ENCODE results near the gene OLFM1.

OLFM1 gene

DNA sequence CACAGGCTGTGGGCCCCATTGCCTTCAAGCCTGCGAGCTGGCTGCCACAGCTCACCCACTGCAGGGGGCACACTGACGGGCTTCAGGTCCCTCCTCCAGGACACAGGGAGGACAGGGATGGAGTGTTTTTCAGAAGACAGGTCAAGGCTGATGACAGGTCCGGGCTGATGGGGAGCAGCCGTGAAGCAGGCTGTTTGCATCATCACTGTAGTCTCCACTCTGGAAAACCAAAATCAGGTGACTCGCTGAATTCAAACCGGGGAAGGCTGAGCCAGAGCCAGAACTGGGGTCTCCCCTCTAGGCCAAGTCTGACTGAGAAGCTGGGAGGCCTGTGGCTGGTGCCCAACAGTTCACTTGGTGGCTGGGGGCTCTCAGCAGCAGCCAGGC, 48.5 kb downstream of the OLFM1 start:
- Mint-ChIP-seq H3K9me3 (no peaks in the 10 kb centered on the region), H3K4me3 (no peak overlapping the region), H3K4me1 (ENCODE audit: low read depth in 2 of 2) (no peaks in the 10 kb centered on the region), H3K27me3 (peaks cover 24 to 55% of the 10 kb centered on the region in 2 donors), H3K27ac (no peak overlapping the region), H3K36me3 (ENCODE audit: insufficient read depth) (no peaks in the 10 kb centered on the region)
- no peak for ATAC-seq (replicated peaks)
- DNase-seq, result no peak

DNA sequence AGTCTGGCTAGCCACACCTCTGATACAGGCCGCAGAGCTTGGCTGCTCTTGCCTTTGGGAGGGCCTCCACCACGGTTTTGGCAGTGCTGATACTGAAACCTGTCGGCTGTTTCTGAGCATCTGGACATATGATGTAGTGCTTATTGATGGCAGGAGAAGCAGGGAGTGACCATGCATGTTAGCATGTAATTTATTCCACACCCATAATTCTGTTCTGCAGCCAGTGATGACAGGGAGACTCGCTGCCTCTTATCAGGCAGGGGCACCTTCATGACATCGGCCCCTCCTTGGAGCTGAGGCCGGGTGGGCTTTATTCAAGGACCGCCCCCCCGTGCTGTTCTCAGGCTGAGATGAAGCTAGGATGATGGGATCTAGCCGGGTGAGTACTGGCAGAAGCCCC, 49.0 kb downstream of the OLFM1 start:
- H3K36me3 Mint-ChIP-seq (ENCODE audit: insufficient read depth), result no peaks in the 10 kb centered on the region
- no peaks in the 10 kb centered on the region for H3K9me3 Mint-ChIP-seq
- DNase-seq (no peak), ATAC-seq (replicated peaks) (no peak)
- H3K27ac Mint-ChIP-seq, result no peak overlapping the region
- H3K4me1 Mint-ChIP-seq (ENCODE audit: low read depth in 2 of 2), result no peaks in the 10 kb centered on the region
- peaks cover 24 to 52% of the 10 kb centered on the region in 2 donors for H3K27me3 Mint-ChIP-seq
- H3K4me3 Mint-ChIP-seq, result no peak overlapping the region

DNA sequence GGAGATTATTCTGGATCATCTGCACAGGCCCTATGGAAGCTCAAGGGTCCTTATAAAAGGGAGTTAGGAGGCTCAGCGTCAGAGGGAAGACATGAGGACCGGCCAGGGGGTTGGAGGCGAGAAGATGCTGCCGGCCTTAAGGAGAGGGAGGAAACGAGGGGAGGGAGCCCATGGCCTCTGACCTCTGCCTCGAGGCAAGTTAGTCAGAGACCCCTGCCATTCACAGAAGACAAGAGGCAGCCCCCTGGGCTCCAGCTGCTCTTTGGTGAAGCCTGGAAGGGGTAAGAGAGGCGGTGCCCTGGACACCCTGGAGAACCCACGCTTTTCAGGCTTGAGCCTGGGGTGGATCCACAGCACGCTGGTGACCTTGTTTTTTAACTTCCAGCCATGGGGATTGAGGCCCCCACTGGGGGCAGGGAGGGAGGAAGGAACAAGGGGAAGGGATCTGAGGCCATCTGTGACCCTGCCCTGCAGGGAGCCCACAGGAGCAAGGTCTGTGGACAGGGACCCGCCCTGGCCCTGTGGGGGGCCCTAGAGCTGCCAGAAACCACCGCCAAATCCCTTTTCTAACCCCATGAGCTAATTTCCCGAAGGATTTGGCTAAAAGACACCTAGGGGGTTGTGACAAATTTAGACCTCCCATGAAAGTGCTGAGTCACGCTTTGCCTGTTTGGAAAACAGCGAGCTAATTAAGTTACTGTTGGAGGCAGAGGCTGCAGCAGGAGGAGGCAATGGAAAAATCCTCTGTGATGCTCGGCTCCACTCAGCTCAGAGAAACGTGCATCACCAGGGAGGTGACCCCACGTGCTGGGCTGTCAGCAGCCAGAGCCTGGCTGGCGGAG, 49.7 kb downstream of the OLFM1 start:
- no peaks in the 10 kb centered on the region for H3K36me3 Mint-ChIP-seq (ENCODE audit: insufficient read depth)
- DNase-seq, result no peak
- H3K9me3 Mint-ChIP-seq, result no peaks in the 10 kb centered on the region
- H3K27ac Mint-ChIP-seq, result no peak overlapping the region
- H3K27me3 Mint-ChIP-seq, result peaks cover 16 to 47% of the 10 kb centered on the region in 2 donors
- no peak overlapping the region for H3K4me3 Mint-ChIP-seq
- no peaks in the 10 kb centered on the region for H3K4me1 Mint-ChIP-seq (ENCODE audit: low read depth in 2 of 2)
- no peak for ATAC-seq (replicated peaks)

DNA sequence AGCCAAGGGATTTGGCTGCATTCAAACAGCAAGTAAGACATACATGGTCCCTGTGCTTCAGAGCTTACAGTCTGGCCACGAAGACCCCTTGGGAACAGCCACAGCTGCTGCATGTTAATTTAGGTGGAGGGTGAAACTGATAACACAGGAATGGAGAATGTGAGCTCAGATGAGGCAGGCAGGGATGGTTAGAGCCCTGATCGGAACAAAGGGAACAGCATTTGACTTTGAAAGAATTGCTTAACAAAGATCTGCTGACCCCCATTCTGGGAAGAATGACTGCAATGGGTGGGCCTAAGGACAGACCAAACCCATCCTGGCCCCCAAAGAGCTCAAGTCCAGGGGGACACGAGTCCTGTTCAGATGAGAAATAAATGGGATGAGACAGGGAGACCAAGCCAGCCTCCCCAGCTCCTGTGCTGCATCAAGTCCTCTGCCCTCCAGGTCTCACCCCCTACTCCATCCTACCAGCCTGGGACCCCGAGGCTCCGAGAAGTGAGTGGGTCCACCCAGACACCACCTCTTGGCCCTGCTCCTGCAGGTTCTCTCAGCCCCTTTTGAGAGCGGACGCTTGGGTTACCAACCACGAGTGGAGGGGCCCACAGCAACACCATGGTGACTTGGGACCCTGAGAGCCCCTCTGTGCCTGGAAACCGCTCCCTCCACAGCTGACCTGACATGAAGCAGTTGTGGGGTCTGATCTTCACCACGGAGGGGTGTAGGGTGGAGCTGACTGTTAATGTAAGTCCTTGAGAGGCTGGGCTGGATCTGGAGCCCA, 50.8 kb downstream of the OLFM1 start:
- no peak for DNase-seq
- Mint-ChIP-seq H3K27ac (no peak overlapping the region), H3K27me3 (peaks cover 6 to 36% of the 10 kb centered on the region in 2 donors), H3K9me3 (no peaks in the 10 kb centered on the region), H3K4me1 (ENCODE audit: low read depth in 2 of 2) (no peaks in the 10 kb centered on the region), H3K36me3 (ENCODE audit: insufficient read depth) (no peaks in the 10 kb centered on the region), H3K4me3 (no peak overlapping the region)
- no peak for ATAC-seq (replicated peaks)

- DNase-seq, result no peak
- Mint-ChIP-seq H3K27me3 (peaks cover 5 to 27% of the 10 kb centered on the region in 2 donors), H3K36me3 (ENCODE audit: insufficient read depth) (no peaks in the 10 kb centered on the region), H3K9me3 (no peaks in the 10 kb centered on the region), H3K4me3 (no peak overlapping the region), H3K27ac (no peak overlapping the region), H3K4me1 (ENCODE audit: low read depth in 2 of 2) (no peaks in the 10 kb centered on the region)
- ATAC-seq (replicated peaks), result no peak
Measured at GRCh38 chr9:135139366-135139959, 52.0 kb downstream of the OLFM1 start.

DNA sequence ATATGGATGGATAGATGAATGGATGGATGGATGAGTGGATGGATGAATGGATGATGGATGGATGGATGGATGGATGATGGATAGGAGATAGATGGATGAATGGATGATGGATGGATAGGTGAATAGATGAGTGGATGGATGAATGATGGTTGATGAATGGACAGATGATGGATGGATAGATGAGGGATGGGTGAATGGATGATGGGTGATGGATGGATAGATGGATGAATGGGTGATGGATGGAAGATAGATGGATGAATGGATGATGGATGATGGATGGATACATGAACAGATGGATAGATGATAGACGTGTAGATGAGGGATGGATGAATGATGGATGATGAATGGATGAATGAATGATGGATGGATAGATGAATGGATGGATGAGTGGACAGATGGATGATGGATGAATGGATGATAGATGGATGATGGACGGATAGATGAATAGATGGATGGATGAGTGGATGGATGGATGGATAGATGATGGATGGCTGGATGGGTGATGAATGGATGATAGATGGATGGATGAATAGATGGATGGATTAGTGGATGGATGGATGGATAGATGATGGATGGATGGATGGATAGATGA, 53.8 kb downstream of the OLFM1 start:
- Mint-ChIP-seq H3K36me3 (ENCODE audit: insufficient read depth) (no peaks in the 10 kb centered on the region), H3K4me3 (no peak overlapping the region), H3K27ac (no peak overlapping the region), H3K4me1 (ENCODE audit: low read depth in 2 of 2) (no peaks in the 10 kb centered on the region), H3K27me3 (peaks cover 15 to 23% of the 10 kb centered on the region in 2 donors), H3K9me3 (no peaks in the 10 kb centered on the region)
- ATAC-seq (replicated peaks) (no peak), DNase-seq (no peak)

GRCh38 chr9:135144581-135145170, 57.2 kb downstream of the OLFM1 start:
- Mint-ChIP-seq H3K27me3 (peaks cover 19 to 30% of the 10 kb centered on the region in 2 donors), H3K4me3 (no peak overlapping the region), H3K9me3 (no peaks in the 10 kb centered on the region), H3K4me1 (ENCODE audit: low read depth in 2 of 2) (no peaks in the 10 kb centered on the region), H3K36me3 (ENCODE audit: insufficient read depth) (no peaks in the 10 kb centered on the region), H3K27ac (no peak overlapping the region)
- DNase-seq (no peak), ATAC-seq (replicated peaks) (no peak)

DNA sequence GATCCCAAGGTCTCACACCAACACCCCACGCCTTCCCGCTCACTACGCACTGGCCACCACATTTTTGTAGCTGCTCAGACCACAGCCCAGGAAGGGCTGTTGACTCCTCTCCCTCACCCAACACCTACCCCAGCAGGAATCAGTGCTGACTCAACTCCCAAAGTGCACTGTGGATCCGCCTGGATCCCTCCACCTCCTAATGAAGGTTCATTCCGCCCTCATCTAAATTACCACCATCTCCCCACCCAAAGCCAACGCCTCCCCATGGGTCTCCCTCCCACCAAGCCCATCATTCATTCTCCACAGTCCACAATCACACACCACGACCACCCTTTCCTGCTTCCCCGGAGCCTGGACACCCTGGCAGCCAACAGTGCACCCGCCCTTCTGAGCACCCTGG, 57.8 kb downstream of the OLFM1 start:
- H3K4me1 Mint-ChIP-seq (ENCODE audit: low read depth in 2 of 2), result no peaks in the 10 kb centered on the region
- DNase-seq (no peak), ATAC-seq (replicated peaks) (no peak)
- no peaks in the 10 kb centered on the region for H3K9me3 Mint-ChIP-seq
- H3K27me3 Mint-ChIP-seq, result peaks cover 19 to 30% of the 10 kb centered on the region in 2 donors
- no peak overlapping the region for H3K27ac Mint-ChIP-seq
- H3K4me3 Mint-ChIP-seq, result no peak overlapping the region
- no peaks in the 10 kb centered on the region for H3K36me3 Mint-ChIP-seq (ENCODE audit: insufficient read depth)

- Mint-ChIP-seq H3K36me3 (ENCODE audit: insufficient read depth) (no peaks in the 10 kb centered on the region), H3K4me3 (no peak overlapping the region), H3K9me3 (peaks cover 0 to 2% of the 10 kb centered on the region in 2 donors), H3K27me3 (peaks cover 19 to 30% of the 10 kb centered on the region in 2 donors), H3K4me1 (ENCODE audit: low read depth in 2 of 2) (no peaks in the 10 kb centered on the region), H3K27ac (no peak overlapping the region)
- ATAC-seq (replicated peaks) (no peak), DNase-seq (no peak)
Measured at GRCh38 chr9:135146241-135146640, 58.8 kb downstream of the OLFM1 start.

DNA sequence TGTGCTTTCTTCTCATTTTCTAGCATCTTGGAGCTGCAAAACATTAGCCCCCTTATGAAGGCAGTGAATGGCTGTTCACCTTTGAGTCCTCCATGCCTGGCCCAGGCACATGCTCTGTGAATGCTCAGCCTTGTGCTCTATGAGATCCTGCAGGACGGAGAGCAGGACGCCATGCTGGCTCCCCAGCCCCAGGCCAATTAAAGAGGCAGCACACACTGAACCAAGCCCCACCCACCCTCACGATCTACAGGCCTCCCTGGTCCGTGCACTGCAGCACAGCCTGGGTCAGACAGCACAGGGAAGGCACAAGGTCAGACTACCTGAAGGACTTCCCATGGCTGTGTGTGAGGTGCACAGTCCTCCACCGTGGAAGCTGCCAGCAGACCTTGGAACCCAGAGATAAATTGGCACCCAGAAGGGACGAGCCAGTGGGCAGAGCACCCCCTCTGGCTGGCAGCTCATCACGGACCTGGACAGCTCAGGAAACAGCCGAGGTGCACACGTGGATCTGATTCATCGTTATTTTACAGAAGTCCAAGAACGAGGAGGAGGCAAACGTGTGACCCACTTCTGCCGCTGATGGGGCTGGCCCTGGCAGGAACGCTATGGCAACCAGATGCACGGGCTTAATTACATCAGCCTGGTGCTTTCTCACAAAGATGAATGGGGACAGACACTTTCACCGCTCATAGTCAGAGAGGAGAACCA, 59.5 kb downstream of the OLFM1 start:
- Mint-ChIP-seq H3K27ac (no peak overlapping the region), H3K36me3 (ENCODE audit: insufficient read depth) (no peaks in the 10 kb centered on the region), H3K27me3 (peaks cover 19 to 35% of the 10 kb centered on the region in 2 donors), H3K4me3 (no peak overlapping the region), H3K9me3 (peaks cover 0 to 2% of the 10 kb centered on the region in 2 donors), H3K4me1 (ENCODE audit: low read depth in 2 of 2) (no peaks in the 10 kb centered on the region)
- ATAC-seq (replicated peaks) (no peak), DNase-seq (no peak)

- no peak overlapping the region for H3K4me3 Mint-ChIP-seq
- H3K4me1 Mint-ChIP-seq (ENCODE audit: low read depth in 2 of 2), result no peaks in the 10 kb centered on the region
- peaks cover 0 to 2% of the 10 kb centered on the region in 2 donors for H3K9me3 Mint-ChIP-seq
- peaks cover 19 to 37% of the 10 kb centered on the region in 2 donors for H3K27me3 Mint-ChIP-seq
- H3K36me3 Mint-ChIP-seq (ENCODE audit: insufficient read depth), result no peaks in the 10 kb centered on the region
- no peak overlapping the region for H3K27ac Mint-ChIP-seq
- DNase-seq (no peak), ATAC-seq (replicated peaks) (no peak)
Measured at GRCh38 chr9:135147474-135147805, 60.0 kb downstream of the OLFM1 start.

DNA sequence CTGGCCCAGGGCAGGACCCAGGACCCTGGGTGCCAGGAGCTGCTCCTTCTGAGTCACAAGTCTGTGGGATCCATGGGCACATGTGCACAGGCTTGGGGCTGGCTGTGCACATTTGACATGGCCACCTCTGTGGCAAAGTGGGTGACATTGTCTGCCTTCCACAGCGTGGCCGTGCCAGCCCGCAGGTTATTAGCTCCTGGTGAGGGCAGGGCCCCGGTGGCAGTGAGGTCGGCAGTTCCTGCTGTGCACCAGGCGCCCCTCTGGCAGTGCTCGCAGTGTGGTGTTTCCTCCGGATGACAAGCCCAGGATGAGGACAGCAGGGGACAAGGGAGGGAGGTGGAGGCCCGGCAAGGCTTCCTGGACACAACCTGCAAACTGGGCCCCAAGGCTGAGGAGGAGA, 60.5 kb downstream of the OLFM1 start:
- DNase-seq (no peak), ATAC-seq (replicated peaks) (no peak)
- Mint-ChIP-seq H3K4me1 (ENCODE audit: low read depth in 2 of 2) (no peaks in the 10 kb centered on the region), H3K9me3 (peaks cover 0 to 2% of the 10 kb centered on the region in 2 donors), H3K27me3 (peaks cover 19 to 42% of the 10 kb centered on the region in 2 donors), H3K4me3 (no peak overlapping the region), H3K27ac (no peak overlapping the region), H3K36me3 (ENCODE audit: insufficient read depth) (no peaks in the 10 kb centered on the region)

- no peak overlapping the region for H3K27ac Mint-ChIP-seq
- no peaks in the 10 kb centered on the region for H3K36me3 Mint-ChIP-seq (ENCODE audit: insufficient read depth)
- DNase-seq (no peak), ATAC-seq (replicated peaks) (no peak)
- H3K4me3 Mint-ChIP-seq, result no peak overlapping the region
- H3K27me3 Mint-ChIP-seq, result peaks cover 19 to 47% of the 10 kb centered on the region in 2 donors
- no peaks in the 10 kb centered on the region for H3K4me1 Mint-ChIP-seq (ENCODE audit: low read depth in 2 of 2)
- peaks cover 0 to 2% of the 10 kb centered on the region in 2 donors for H3K9me3 Mint-ChIP-seq
Measured at GRCh38 chr9:135148386-135148785, 60.9 kb downstream of the OLFM1 start.

All from effector memory CD8-positive, alpha-beta T cell (primary cell).